Measurements from ENCODE around the gene VPS33A. TPM values are rescaled to one million over a fixed set of nuclear protein-coding genes. Genes with fewer than 3 reads are reported as not detected.

The VPS33A gene
- total and polyA plus RNA-seq, 2 of the 13 experiments (the other 11 are each of a cell fraction or from before 2014, with no cell fraction given), result 11.0 to 43.6 TPM

DNA sequence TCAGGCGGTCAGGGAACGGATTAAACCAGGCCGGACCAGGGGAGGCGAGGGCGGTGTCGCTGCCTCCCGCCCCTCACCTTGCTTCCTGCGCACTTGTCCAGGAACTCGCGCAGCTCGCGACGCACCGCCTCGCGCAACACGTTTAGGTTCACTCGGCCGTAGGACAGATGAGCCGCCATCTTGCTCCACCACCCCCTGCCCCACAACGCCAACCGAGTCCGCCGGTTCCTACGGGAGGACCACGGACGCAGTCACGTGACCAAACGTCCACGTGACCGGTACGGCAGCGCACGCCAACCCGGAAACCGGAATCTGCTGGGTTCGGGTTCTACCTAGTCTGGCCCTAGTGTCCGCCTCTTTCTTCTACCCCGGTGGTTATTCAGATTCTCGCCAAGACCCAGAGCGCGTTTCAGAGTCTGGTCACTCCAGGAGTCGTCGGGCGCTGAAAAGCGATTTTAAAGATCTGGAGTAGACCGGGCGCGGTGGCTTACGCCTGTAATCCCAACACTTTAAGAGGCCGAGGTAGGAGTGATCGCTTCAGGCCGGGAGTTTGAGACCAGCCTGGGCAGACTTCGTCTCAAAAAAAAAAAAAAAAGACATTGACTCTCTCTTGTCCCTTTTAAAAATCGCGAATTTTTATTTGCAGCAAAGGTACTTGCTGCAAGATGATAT, at the start of gene VPS33A (continued):
- TF ChIP-seq ZBED4 (CRISPR knock-in tag; IDR thresholded peaks at IDR 0.05; ENCODE audit: borderline replicate concordance) (peak; percentile 39; the same call in 1 of the 2 replicates), MYC (CRISPR knock-in tag; IDR thresholded peaks at IDR 0.05; ENCODE audit: borderline replicate concordance) (peak; percentile 94), YEATS4 (CRISPR knock-in tag; IDR thresholded peaks at IDR 0.05; ENCODE audit: borderline replicate concordance) (peak; percentile 93), SMAD9 (CRISPR knock-in tag; IDR thresholded peaks at IDR 0.05) (no peak), TGIF2 (CRISPR knock-in tag; IDR thresholded peaks at IDR 0.05) (peak; percentile 97), KDM3A (CRISPR knock-in tag; IDR thresholded peaks at IDR 0.05; ENCODE audit: low read depth) (peak; percentile 89), CREM (IDR thresholded peaks at IDR 0.05) (peak; percentile 80), CREM (CRISPR knock-in tag; IDR thresholded peaks at IDR 0.05) (no peak), ZBTB34 (CRISPR knock-in tag; IDR thresholded peaks at IDR 0.05) (no peak), ZFP36L1 (CRISPR knock-in tag; IDR thresholded peaks at IDR 0.05) (peak; percentile 86; the same call in 1 of the 2 replicates), CCDC6 (CRISPR knock-in tag; IDR thresholded peaks at IDR 0.05) (peak; percentile 95), PRDM4 (CRISPR knock-in tag; IDR thresholded peaks at IDR 0.05; ENCODE audit: borderline replicate concordance) (no peak), ZNF558 (CRISPR knock-in tag; IDR thresholded peaks at IDR 0.05; ENCODE audit: borderline replicate concordance) (peak; percentile 81), KDM5A (IDR thresholded peaks at IDR 0.05; ENCODE audit: borderline replicate concordance, low read length) (peak; percentile 98)
- TF ChIP-seq, protein P1, sequence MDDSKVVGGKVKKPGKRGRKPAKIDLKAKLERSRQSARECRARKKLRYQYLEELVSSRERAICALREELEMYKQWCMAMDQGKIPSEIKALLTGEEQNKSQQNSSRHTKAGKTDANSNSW (CRISPR knock-in tag; IDR thresholded peaks at IDR 0.05; ENCODE audit: borderline replicate concordance), result peak; percentile 68; the same call in 1 of the 2 replicates
- TF ChIP-seq, protein P2, sequence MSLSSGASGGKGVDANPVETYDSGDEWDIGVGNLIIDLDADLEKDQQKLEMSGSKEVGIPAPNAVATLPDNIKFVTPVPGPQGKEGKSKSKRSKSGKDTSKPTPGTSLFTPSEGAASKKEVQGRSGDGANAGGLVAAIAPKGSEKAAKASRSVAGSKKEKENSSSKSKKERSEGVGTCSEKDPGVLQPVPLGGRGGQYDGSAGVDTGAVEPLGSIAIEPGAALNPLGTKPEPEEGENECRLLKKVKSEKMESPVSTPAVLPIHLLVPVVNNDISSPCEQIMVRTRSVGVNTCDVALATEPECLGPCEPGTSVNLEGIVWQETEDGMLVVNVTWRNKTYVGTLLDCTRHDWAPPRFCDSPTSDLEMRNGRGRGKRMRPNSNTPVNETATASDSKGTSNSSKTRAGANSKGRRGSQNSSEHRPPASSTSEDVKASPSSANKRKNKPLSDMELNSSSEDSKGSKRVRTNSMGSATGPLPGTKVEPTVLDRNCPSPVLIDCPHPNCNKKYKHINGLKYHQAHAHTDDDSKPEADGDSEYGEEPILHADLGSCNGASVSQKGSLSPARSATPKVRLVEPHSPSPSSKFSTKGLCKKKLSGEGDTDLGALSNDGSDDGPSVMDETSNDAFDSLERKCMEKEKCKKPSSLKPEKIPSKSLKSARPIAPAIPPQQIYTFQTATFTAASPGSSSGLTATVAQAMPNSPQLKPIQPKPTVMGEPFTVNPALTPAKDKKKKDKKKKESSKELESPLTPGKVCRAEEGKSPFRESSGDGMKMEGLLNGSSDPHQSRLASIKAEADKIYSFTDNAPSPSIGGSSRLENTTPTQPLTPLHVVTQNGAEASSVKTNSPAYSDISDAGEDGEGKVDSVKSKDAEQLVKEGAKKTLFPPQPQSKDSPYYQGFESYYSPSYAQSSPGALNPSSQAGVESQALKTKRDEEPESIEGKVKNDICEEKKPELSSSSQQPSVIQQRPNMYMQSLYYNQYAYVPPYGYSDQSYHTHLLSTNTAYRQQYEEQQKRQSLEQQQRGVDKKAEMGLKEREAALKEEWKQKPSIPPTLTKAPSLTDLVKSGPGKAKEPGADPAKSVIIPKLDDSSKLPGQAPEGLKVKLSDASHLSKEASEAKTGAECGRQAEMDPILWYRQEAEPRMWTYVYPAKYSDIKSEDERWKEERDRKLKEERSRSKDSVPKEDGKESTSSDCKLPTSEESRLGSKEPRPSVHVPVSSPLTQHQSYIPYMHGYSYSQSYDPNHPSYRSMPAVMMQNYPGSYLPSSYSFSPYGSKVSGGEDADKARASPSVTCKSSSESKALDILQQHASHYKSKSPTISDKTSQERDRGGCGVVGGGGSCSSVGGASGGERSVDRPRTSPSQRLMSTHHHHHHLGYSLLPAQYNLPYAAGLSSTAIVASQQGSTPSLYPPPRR (CRISPR knock-in tag; IDR thresholded peaks at IDR 0.05; ENCODE audit: borderline replicate concordance), result peak; percentile 13; the same call in 1 of the 2 replicates

Data from HepG2 (cell line).